Hippocampal formation (tissue), 2 donors: Measurements from ENCODE around the gene MRPS25.
"Not testable (repeated sequence)": the region's sequence is repeated elsewhere in the genome, so short reads cannot be mapped to it uniquely, and the experiment has no call there.

ENCODE experiments used
- DNase-seq, 2 donors: peaks; one replicate each; lab custom pipeline; 2025; lab: John Stamatoyannopoulos, UW

The MRPS25 gene

GRCh38 chr3:15043408-15044171 lies 21.5 kb downstream of the MRPS25 start:
- no peak for DNase-seq

DNA sequence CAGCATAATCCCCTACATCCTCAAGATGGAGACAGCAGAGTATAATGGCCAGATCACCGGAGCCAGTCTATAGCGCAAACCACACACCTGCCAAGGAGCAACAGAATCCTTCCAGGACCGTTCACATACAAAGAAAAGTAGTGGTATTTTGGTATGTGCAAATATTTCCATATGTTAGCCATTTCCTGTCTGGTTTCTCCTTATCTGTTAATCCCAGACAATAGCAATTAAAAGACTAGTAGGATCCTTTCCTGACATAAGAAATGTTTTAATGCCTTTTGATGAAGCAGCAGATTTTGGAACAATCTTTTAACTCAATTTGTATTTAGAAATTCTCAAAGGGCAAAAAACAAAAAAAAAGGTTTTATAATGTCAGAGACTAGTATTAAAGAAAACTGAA lies 22.2 kb downstream of the MRPS25 start:
- no peak for DNase-seq

DNA sequence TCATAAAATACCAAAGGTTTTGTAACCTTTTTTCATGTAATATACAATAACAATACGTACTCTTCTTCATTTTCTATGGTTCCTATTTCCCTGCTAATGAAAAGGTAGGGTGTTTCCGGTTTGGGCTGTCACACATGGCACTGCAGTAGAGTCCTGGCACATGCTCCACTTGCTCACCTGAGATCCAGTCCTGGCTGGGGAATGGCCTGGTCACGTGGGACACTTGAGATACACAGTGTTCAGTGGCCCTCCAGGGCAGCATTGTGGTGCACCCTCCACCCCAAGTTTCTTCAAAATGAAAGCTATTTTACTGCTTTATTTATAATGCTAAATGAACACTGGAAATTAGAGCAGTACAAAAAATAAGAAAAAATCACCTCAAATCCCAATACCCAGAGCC lies 23.2 kb downstream of the MRPS25 start:
- no peak for DNase-seq

GRCh38 chr3:15040844-15041243 lies 24.3 kb downstream of the MRPS25 start:
- DNase-seq: no peak

GRCh38 chr3:15038306-15038705 lies 26.8 kb downstream of the MRPS25 start:
- DNase-seq: no peak

DNA sequence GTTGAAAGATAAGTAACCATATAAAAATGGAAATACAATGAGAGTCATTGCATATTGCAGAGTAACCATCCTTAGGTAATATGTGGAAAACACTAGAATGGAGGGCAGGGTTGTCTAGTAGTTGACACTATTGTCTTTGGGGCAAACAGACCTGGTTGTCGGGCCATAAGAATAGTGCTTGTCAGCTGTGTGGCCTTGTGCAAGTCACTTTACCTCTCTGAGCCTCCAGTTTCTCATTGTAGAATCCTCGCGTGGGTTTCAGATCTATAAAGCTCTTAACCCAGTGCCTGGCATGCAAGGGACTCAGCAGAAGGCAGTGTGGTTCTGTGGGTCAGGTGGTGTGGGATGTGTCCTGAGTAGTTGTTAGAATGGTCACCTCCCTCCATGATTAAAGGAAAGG lies 32.0 kb downstream of the MRPS25 start:
- DNase-seq: no peak

- DNase-seq: no peak
These were observed 32.5 kb downstream of the MRPS25 start for GRCh38 chr3:15032650-15033049.

GRCh38 chr3:15029625-15030024 lies 35.5 kb downstream of the MRPS25 start:
- no peak for DNase-seq

- DNase-seq: no peak
These were observed 41.4 kb downstream of the MRPS25 start for GRCh38 chr3:15023719-15024118.

GRCh38 chr3:15023249-15023648 lies 41.9 kb downstream of the MRPS25 start:
- no peak for DNase-seq

GRCh38 chr3:15017191-15017590 lies 47.9 kb downstream of the MRPS25 start:
- DNase-seq: no peak

DNA sequence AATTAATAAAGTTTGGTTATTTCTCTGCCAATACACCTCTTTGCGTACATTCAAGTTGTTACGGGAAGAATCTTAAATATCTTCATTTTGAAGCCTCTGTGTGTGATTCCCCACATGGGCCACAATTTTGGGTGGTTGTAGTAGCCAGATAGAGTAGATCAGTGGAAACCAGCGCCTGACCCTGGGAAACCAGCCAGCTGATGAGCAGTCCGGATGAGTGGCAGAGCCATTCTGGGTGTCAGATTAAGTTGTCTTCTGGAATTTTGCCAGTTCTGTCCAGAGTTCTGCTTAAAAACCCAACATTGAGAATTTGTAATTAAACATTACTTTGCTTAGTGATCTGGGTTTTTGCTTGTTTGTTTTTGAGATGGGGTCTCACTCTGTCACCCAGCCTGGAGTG lies 49.7 kb downstream of the MRPS25 start:
- no peak for DNase-seq

GRCh38 chr3:15014606-15015328 lies 50.3 kb downstream of the MRPS25 start:
- no peak for DNase-seq

DNA sequence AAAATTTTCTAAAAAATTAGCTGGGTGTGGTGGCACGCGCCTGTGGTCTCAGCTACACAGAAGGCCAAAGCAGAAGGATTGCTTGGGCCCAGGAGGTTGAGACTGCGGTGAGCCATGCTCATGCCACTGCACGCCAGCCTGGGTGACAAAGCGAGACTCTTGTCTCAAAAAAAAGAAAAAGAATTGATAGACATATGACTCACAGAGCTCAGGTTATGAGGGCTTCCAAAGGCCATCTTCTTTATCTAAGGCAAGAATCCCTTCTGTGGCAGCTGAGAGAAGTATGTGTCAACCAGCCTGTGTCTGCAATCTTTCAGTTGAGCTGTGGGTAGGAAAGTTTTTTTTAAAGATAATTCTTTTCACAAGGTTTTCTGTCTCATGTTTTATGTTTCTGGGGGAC lies 53.9 kb downstream of the MRPS25 start:
- DNase-seq: no peak

- DNase-seq: no peak
These were observed 54.5 kb downstream of the MRPS25 start for GRCh38 chr3:15010664-15011063.

DNA sequence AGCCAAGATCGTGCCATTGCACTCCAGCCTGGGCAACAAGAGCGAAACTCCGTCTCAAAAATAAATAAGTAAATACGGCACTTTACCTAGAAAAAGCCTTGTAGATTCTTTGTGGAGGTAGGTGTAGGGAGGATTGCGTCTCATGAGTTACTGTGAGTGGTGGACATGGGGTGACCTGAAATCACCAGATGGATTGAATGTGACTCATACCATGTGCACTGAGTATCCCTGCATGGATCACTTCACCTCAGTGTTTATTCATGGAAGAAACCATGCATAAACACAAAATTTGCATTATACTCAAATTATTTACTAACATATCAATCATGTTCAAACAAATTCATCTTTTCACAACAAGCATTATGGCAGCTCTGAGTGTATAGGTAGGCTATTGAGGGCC lies 55.9 kb downstream of the MRPS25 start:
- no peak for DNase-seq

- no peak for DNase-seq
These were observed 57.4 kb downstream of the MRPS25 start for GRCh38 chr3:15007681-15008141.

GRCh38 chr3:14999182-14999581 lies 65.9 kb downstream of the MRPS25 start:
- not testable (repeated sequence) for DNase-seq
